GM12878 (cell line): Measurements from ENCODE around the gene NSA2. TPM values are rescaled to one million over a fixed set of nuclear protein-coding genes. Genes with fewer than 3 reads are reported as not detected.

Experiments
- ATAC-seq: fragments of 200-7000 bp; cut with Tn5 transposase; 3 replicates; pipeline ENCODE4 v1.9.1; 2020; ENCODE audit warnings: mild to moderate bottlenecking, moderate library complexity
- BruUV-seq: library from RNA; stranded (reverse); fragments of 400-500 nt; replicated peaks from 2 replicates; lab custom pipeline; 2021; lab: Mats Ljungman, UMichigan
- CTCF ChIA-PET: fragments of 300-600 bp; sonication (Branson Sonifier 250); formaldehyde crosslinking; extraction: SDS; loops from one replicate; lab custom pipeline; 2021; ENCODE audit warnings: inconsistent platforms; lab: Yijun Ruan, JAX
- POLR2A ChIA-PET: fragments of 350-600 bp; formaldehyde crosslinking; extraction: SDS; loops from one replicate; lab custom pipeline; 2021; ENCODE audit warnings: inconsistent platforms; lab: Charles Lee
- RAD21 ChIA-PET: fragments of 300-600 bp; sonication (Branson Sonifier 250); formaldehyde crosslinking; loops from one replicate; lab custom pipeline; 2023; ENCODE audit warnings: antibody characterized with exemption; ENCODE audit not compliant: unreplicated experiment; lab: Charles Lee
- SMC1A ChIA-PET: fragments of 300-600 bp; sonication (Branson Sonifier 250); formaldehyde crosslinking; loops from one replicate; lab custom pipeline; 2023; ENCODE audit not compliant: unreplicated experiment, uncharacterized antibody; lab: Charles Lee
- DNase-seq: peaks from one replicate; pipeline ENCODE4 v3.0.0-alpha.2; 2011; ENCODE audit warnings: low read depth, low spot score
- FAIRE-seq: peaks from 3 replicates; lab custom pipeline; 2011; peaks lifted over from hg19 to GRCh38; lab: Jason Lieb, UNC
- H2AFZ ChIP-seq: 2 replicates; pipeline ENCODE4 v1.6.0; 2011; ENCODE audit warnings: low read depth, low read length, control low read depth; ENCODE audit not compliant: control insufficient read depth
- H3K27ac ChIP-seq: 2 replicates; pipeline ENCODE4 v1.5.1; 2011; ENCODE audit warnings: control low read depth; ENCODE audit not compliant: control insufficient read depth, insufficient read depth
- H3K27me3 ChIP-seq, 2 experiments: replicated peaks in 1 of 2; 2 replicates each; pipeline versions ENCODE4 v1.6.0 to v1.6.1; 2011; ENCODE audit warnings: low read length in 1 of 2; ENCODE audit not compliant: control insufficient read depth in 2 of 2, insufficient read depth in 2 of 2
- H3K36me3 ChIP-seq, 2 experiments: 2 replicates each; pipeline ENCODE4 v1.5.1; 2011; ENCODE audit warnings: low read length in 1 of 2; ENCODE audit not compliant: control insufficient read depth in 2 of 2, insufficient read depth in 2 of 2
- H3K4me1 ChIP-seq: 2 replicates; pipeline ENCODE4 v1.6.1; 2011; ENCODE audit warnings: mild to moderate bottlenecking, low read length, moderate library complexity, mixed read lengths; ENCODE audit not compliant: control insufficient read depth, insufficient read depth
- H3K4me2 ChIP-seq: 2 replicates; pipeline ENCODE4 v1.6.0; 2011; ENCODE audit warnings: control low read depth; ENCODE audit not compliant: control insufficient read depth, insufficient read depth
- H3K4me3 ChIP-seq: fragments of 200-600 bp; sonication (generic); 2 replicates; pipeline ENCODE4 v1.5.1; 2016
- H3K79me2 ChIP-seq: 2 replicates; pipeline ENCODE4 v1.6.0; 2011; ENCODE audit warnings: low read length; ENCODE audit not compliant: control insufficient read depth, insufficient read depth
- H3K9ac ChIP-seq: 2 replicates; pipeline ENCODE4 v1.8.0; 2011; ENCODE audit warnings: low read length, control low read depth, mixed read lengths; ENCODE audit not compliant: control insufficient read depth, insufficient read depth
- H3K9me3 ChIP-seq: replicated peaks from 3 replicates; pipeline ENCODE4 v1.5.1; 2011; ENCODE audit warnings: mild to moderate bottlenecking, low read length; ENCODE audit not compliant: control insufficient read depth, insufficient read depth
- H4K20me1 ChIP-seq: 2 replicates; pipeline ENCODE4 v1.6.0; 2011; ENCODE audit not compliant: control insufficient read depth, insufficient read depth
- ATF3 ChIP-seq: IDR thresholded peaks from 2 replicates; pipeline ENCODE4 v1.6.1; 2011; ENCODE audit warnings: low read depth, mild to moderate bottlenecking, low read length, moderate library complexity, borderline replicate concordance; ENCODE audit errors: extremely low read depth
- MEF2A ChIP-seq: IDR thresholded peaks from 2 replicates; pipeline ENCODE4 v1.6.1; 2011; ENCODE audit warnings: low read depth, mild to moderate bottlenecking, low read length, moderate library complexity; ENCODE audit not compliant: insufficient read depth
- NR2C2 ChIP-seq: IDR thresholded peaks from 2 replicates; pipeline ENCODE4 v1.6.1; 2011; ENCODE audit warnings: borderline replicate concordance, low read depth; ENCODE audit not compliant: control insufficient read depth, insufficient read length
- NRF1 ChIP-seq: conservative IDR thresholded peaks from 2 replicates; pipeline ENCODE4 v1.6.1; 2011; ENCODE audit warnings: mild to moderate bottlenecking, low read depth, low read length, improper control_type of control experiment
- POU2F2 ChIP-seq: IDR thresholded peaks from 3 replicates; pipeline ENCODE4 v1.6.1; 2011; ENCODE audit warnings: low read depth, mild to moderate bottlenecking, low read length, borderline replicate concordance
- RB1 ChIP-seq: fragments of 450-650 bp; formaldehyde crosslinking; IDR thresholded peaks from 2 replicates; pipeline ENCODE4 v1.6.1; 2017; ENCODE audit warnings: mild to moderate bottlenecking, borderline replicate concordance
- SMC3 ChIP-seq: IDR thresholded peaks from 2 replicates; pipeline ENCODE4 v1.6.1; 2011; ENCODE audit warnings: low read length, improper control_type of control experiment, borderline replicate concordance
- SP1 ChIP-seq: IDR thresholded peaks from one replicate; pipeline ENCODE4 v1.6.1; 2011; ENCODE audit warnings: low read depth, low read length
- SPI1 ChIP-seq: IDR thresholded peaks from 2 replicates; pipeline ENCODE4 v1.6.1; 2011; ENCODE audit warnings: low read depth, mild to moderate bottlenecking, low read length, moderate library complexity, borderline replicate concordance; ENCODE audit not compliant: insufficient read depth
- TBL1XR1 ChIP-seq: IDR thresholded peaks from 2 replicates; pipeline ENCODE4 v1.6.1; 2012; ENCODE audit warnings: low read depth, low read length, improper control_type of control experiment
- ZNF622 ChIP-seq: fragments of 450-650 bp; IDR thresholded peaks from 2 replicates; pipeline ENCODE4 v1.6.1; 2017; ENCODE audit warnings: mild to moderate bottlenecking, inconsistent platforms
- ZZZ3 ChIP-seq: IDR thresholded peaks from 2 replicates; pipeline ENCODE4 v1.6.1; 2011; ENCODE audit warnings: low read depth; ENCODE audit not compliant: control insufficient read depth, insufficient read length
- WGBS: methylation state at CpG from one replicate; pipeline ENCODE4 v1.1.6; 2016; ENCODE audit warnings: low lambda C conversion rate; ENCODE audit not compliant: insufficient replicate concordance, insufficient coverage; ENCODE audit errors: missing lambda C conversion rate; 5-methylcytosine and 5-hydroxymethylcytosine counted together
- in situ Hi-C: fragments of 300-500 bp; cut with MboI; formaldehyde crosslinking; loops from 9 replicates; pipeline ENCODE4 v1.14.3; 2018; ENCODE audit warnings: mixed read lengths
- intact Hi-C: fragments of 100-400 bp; cut with micrococcal nuclease; formaldehyde crosslinking; loops from one replicate; pipeline ENCODE4 v1.14.2; 2022; ENCODE audit not compliant: unreplicated experiment
- polyA plus RNA-seq, 11 experiments: library from polyadenylated mRNA; depleted of rRNA in 4 of 11; unstranded in 6 of 11; stranded (reverse) in 5 of 11; fragments of >200 nt; fragmentation: Nextera tagmentation in 4 of 11; fragmentation: Illumina TruSeq in 1 of 11; extraction: Ambion mirVana in 4 of 11; extraction: Trizol in 1 of 11; gene quantifications; 1 replicate in 1 of 11; 2 replicates in 10 of 11; pipeline versions ENCODE4 v1.2.1 to v1.2.3, GENCODE V29; 2011 to 2016; ENCODE audit warnings: inconsistent platforms in 2 of 11, missing spikeins in 2 of 11, low read depth in 1 of 11
- total RNA-seq, 4 experiments: library from RNA; depleted of rRNA in 3 of 4; stranded (reverse); fragments of >200 nt in 3 of 4; fragmentation: Illumina TruSeq in 1 of 4; extraction: Trizol in 1 of 4; gene quantifications; 2 replicates each; pipeline versions ENCODE4 v1.2.1 to v1.2.3, GENCODE V29; 2013 to 2021
- TF ChIP-seq, protein P1 (sequence below): fragments of 450-650 bp; IDR thresholded peaks from 2 replicates; pipeline ENCODE4 v1.6.1; 2017; ENCODE audit warnings: borderline replicate concordance
- TF ChIP-seq, protein P2 (sequence below): fragments of 450-650 bp; IDR thresholded peaks from 2 replicates; pipeline ENCODE4 v1.6.1; 2017; ENCODE audit warnings: low read depth, mild to moderate bottlenecking, moderate library complexity
- TF ChIP-seq, protein P3 (sequence below): IDR thresholded peaks from 2 replicates; pipeline ENCODE4 v1.6.1; 2012; ENCODE audit warnings: improper control_type of control experiment, low read depth, low read length; ENCODE audit not compliant: insufficient replicate concordance

NSA2 gene
- total and polyA plus RNA-seq, 10 of the 15 experiments (the other 5 are each of a cell fraction or from before 2014, with no cell fraction given), result 77.8 to 317 (median 143) TPM

DNA sequence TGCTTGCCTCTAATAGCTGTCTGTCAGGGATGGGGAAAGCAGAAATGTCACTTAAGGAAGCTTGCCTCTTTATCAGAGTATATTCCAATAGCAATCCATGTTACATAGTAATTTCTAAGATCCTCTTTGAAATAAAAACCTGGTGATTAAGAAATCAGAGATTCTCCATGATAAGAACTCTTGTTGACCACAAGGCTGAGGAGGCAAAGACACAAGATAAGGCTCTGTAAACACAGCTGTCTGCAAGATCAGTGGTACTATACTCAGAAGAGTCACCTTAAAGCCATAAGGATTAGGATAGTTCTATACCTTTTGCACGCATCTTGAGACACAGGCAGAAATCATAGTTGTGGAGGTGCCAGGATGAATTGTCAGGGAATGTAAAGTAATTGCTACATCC lies 41.7 kb upstream of the NSA2 start (continued):
- TF ChIP-seq SMC3, result no peak
- TF ChIP-seq NR2C2, result no peak
- no peak for TF ChIP-seq RB1
- TF ChIP-seq SP1, result no peak

GRCh38 chr5:74736759-74737158 lies 30.3 kb upstream of the NSA2 start:
- Histone ChIP-seq H3K27me3 (no peaks in the 10 kb centered on the region), H3K36me3 (peaks cover 2 to 16% of the 10 kb centered on the region in 2 experiments; a peak in 3 of 4 replicates), H3K4me3 (no peak overlapping the region), H3K4me2 (no peak overlapping the region), H3K9me3 (no peaks in the 10 kb centered on the region), H3K79me2 (no peaks in the 10 kb centered on the region), H3K27ac (no peak overlapping the region), H3K4me1 (no peaks in the 10 kb centered on the region), H2AFZ (no peak overlapping the region), H3K9ac (no peak overlapping the region), H4K20me1 (no peaks in the 10 kb centered on the region)
- no peak for ATAC-seq
- POLR2A ChIA-PET, result interaction anchor here (0.5 kb wide), 1 partner anchor 139 kb away, joined by 3 read pairs; no protein-coding TSS in a partner anchor
- SMC1A ChIA-PET, result no interaction called here
- RAD21 ChIA-PET, result no interaction called here
- BruUV-seq, result no TSS peak
- in situ Hi-C loops (no loop called here), intact Hi-C loops (no loop called here)
- FAIRE-seq, result no peak
- no peak for DNase-seq
- CTCF ChIA-PET, result interaction anchor here (0.8 kb wide), 1 partner anchor 15 kb away, joined by 3 read pairs; no protein-coding TSS in a partner anchor
- 99% methylated on average over 6 of the region's 6 CpGs for WGBS
- no peak for TF ChIP-seq ATF3
- no peak for TF ChIP-seq ZZZ3
- TF ChIP-seq, protein P1, sequence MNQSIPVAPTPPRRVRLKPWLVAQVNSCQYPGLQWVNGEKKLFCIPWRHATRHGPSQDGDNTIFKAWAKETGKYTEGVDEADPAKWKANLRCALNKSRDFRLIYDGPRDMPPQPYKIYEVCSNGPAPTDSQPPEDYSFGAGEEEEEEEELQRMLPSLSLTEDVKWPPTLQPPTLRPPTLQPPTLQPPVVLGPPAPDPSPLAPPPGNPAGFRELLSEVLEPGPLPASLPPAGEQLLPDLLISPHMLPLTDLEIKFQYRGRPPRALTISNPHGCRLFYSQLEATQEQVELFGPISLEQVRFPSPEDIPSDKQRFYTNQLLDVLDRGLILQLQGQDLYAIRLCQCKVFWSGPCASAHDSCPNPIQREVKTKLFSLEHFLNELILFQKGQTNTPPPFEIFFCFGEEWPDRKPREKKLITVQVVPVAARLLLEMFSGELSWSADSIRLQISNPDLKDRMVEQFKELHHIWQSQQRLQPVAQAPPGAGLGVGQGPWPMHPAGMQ, result no peak
- TF ChIP-seq POU2F2, result no peak
- TF ChIP-seq, protein P2, sequence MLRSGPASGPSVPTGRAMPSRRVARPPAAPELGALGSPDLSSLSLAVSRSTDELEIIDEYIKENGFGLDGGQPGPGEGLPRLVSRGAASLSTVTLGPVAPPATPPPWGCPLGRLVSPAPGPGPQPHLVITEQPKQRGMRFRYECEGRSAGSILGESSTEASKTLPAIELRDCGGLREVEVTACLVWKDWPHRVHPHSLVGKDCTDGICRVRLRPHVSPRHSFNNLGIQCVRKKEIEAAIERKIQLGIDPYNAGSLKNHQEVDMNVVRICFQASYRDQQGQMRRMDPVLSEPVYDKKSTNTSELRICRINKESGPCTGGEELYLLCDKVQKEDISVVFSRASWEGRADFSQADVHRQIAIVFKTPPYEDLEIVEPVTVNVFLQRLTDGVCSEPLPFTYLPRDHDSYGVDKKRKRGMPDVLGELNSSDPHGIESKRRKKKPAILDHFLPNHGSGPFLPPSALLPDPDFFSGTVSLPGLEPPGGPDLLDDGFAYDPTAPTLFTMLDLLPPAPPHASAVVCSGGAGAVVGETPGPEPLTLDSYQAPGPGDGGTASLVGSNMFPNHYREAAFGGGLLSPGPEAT, result no peak
- TF ChIP-seq ZNF622, result no peak
- no peak for TF ChIP-seq SPI1
- TF ChIP-seq MEF2A, result no peak
- TF ChIP-seq, protein P3, sequence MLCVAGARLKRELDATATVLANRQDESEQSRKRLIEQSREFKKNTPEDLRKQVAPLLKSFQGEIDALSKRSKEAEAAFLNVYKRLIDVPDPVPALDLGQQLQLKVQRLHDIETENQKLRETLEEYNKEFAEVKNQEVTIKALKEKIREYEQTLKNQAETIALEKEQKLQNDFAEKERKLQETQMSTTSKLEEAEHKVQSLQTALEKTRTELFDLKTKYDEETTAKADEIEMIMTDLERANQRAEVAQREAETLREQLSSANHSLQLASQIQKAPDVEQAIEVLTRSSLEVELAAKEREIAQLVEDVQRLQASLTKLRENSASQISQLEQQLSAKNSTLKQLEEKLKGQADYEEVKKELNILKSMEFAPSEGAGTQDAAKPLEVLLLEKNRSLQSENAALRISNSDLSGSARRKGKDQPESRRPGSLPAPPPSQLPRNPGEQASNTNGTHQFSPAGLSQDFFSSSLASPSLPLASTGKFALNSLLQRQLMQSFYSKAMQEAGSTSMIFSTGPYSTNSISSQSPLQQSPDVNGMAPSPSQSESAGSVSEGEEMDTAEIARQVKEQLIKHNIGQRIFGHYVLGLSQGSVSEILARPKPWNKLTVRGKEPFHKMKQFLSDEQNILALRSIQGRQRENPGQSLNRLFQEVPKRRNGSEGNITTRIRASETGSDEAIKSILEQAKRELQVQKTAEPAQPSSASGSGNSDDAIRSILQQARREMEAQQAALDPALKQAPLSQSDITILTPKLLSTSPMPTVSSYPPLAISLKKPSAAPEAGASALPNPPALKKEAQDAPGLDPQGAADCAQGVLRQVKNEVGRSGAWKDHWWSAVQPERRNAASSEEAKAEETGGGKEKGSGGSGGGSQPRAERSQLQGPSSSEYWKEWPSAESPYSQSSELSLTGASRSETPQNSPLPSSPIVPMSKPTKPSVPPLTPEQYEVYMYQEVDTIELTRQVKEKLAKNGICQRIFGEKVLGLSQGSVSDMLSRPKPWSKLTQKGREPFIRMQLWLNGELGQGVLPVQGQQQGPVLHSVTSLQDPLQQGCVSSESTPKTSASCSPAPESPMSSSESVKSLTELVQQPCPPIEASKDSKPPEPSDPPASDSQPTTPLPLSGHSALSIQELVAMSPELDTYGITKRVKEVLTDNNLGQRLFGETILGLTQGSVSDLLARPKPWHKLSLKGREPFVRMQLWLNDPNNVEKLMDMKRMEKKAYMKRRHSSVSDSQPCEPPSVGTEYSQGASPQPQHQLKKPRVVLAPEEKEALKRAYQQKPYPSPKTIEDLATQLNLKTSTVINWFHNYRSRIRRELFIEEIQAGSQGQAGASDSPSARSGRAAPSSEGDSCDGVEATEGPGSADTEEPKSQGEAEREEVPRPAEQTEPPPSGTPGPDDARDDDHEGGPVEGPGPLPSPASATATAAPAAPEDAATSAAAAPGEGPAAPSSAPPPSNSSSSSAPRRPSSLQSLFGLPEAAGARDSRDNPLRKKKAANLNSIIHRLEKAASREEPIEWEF, result no peak
- no peak for TF ChIP-seq NRF1
- no peak for TF ChIP-seq TBL1XR1
